ENCODE measurements around the gene WDR33. TPM values are rescaled to one million over a fixed set of nuclear protein-coding genes. Genes with fewer than 3 reads are reported as not detected.
"Not testable (repeated sequence)": the region's sequence is repeated elsewhere in the genome, so short reads cannot be mapped to it uniquely, and the experiment has no call there.

The WDR33 gene
- polyA plus RNA-seq, 4 donors: 11.0 to 41.6 (median 13.8) TPM

DNA sequence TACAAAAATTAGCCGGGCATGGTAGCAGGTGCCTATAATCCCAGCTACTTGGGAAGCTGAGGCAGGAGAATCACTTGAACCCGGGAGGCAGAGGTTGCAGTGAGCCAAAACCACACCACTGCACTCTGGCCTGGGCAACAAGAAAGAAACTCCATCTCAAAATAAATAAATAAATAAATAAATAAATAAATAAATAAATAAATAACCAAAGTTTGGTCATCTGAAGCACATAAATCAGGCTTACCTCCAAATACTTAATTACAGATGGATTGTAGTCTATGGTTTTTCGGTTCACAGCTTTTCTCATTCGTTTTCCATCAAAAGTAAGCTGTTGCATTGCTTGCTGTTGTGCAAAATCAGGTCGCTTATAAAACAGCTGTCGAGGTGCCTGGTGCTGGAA is 40.4 kb downstream of the WDR33 start:
- not testable (repeated sequence) for H3K4me3 ChIP-seq (ENCODE audit: low read depth in 1 of 3, low read length in 3 of 3); FAIRE-seq; H3K27ac ChIP-seq (ENCODE audit: low read depth in 1 of 3, low read length in 2 of 3); H3K9me3 ChIP-seq (ENCODE audit: control insufficient read depth in 2 of 2, insufficient read depth in 1 of 2, low read depth in 1 of 2, low read length in 1 of 2); H3K4me1 ChIP-seq (ENCODE audit: control insufficient read depth in 3 of 3, insufficient read depth in 2 of 3, low read depth in 1 of 3, low read length in 2 of 3); H3K27me3 ChIP-seq (ENCODE audit: control insufficient read depth in 3 of 3, insufficient read depth in 3 of 3, low read length in 3 of 3); DNase-seq
- peaks cover 0 to 16% (median 3%) of the 10 kb centered on the region in 3 donors for H3K36me3 ChIP-seq (ENCODE audit: control insufficient read depth in 3 of 3, insufficient read depth in 2 of 3, low read depth in 1 of 3, low read length in 3 of 3)
- WGBS, 3 donors: 94 to 98% (median 97%) methylated on average over 6 of the region's 6 CpGs

DNA sequence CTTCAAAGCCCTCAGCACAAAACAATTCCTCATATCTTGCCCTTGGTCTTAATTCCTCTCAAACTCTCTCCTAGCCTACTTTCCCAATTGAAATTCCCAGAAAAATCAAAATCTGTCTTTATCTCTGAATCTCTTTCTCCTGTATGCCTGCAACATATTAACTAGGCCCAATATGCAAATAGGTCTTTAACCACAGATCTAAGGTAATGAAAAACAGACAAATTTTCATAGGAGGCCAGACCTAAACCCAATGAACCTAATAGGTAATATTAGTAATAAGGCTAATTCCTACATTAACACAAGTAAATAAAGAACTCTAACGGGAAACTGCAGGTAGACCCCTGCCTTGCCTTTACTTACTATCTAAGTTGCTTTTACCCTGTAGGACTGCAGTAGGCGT is 41.4 kb downstream of the WDR33 start:
- H3K9me3 ChIP-seq (ENCODE audit: control insufficient read depth in 2 of 2, insufficient read depth in 1 of 2, low read depth in 1 of 2, low read length in 1 of 2): no peaks in the 10 kb centered on the region
- H3K27ac ChIP-seq (ENCODE audit: low read depth in 1 of 3, low read length in 2 of 3): no peak overlapping the region
- DNase-seq: no peak
- no peaks in the 10 kb centered on the region for H3K27me3 ChIP-seq (ENCODE audit: control insufficient read depth in 3 of 3, insufficient read depth in 3 of 3, low read length in 3 of 3)
- no peak overlapping the region for H3K4me3 ChIP-seq (ENCODE audit: low read depth in 1 of 3, low read length in 3 of 3)
- H3K36me3 ChIP-seq (ENCODE audit: control insufficient read depth in 3 of 3, insufficient read depth in 2 of 3, low read depth in 1 of 3, low read length in 3 of 3): peaks cover 0 to 13% (median 8%) of the 10 kb centered on the region in 3 donors
- WGBS, 3 donors: 90 to 97% (median 95%) methylated on average over 2 of the region's 2 CpGs
- H3K4me1 ChIP-seq (ENCODE audit: control insufficient read depth in 3 of 3, insufficient read depth in 2 of 3, low read depth in 1 of 3, low read length in 2 of 3): no peaks in the 10 kb centered on the region
- no peak for FAIRE-seq

DNA sequence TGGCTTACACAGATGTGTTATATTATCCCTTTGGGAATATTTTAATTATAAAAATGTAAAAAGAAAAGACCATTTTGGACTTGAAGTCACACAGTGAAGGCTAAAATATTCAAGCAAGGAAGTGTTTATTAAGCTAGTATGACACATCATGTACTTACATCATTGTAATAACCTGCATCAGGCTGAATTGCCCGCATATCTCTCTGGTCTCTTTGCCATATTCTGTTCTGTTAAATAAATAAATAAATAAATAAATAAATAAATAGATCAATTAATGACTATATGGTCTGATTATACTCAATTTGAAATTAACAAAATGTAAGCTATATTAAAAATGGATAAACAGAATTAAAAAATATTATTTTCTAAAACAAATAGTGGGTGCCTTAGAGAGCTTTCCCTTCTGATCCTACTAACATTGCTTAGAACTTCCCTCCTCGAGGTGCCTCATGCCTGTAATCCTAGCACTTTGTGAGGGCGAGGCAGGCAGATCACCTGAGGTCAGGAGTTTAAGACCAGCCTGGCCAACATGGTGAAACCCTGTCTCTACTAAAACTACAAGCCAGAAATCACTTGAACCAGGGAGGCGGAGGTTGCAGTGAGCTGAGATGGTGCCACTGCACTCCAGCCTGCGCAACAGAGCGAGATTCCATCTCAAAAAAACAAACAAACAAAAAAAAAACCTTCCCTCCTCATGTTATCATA is 42.0 kb downstream of the WDR33 start:
- FAIRE-seq (no peak), DNase-seq (no peak)
- H3K27me3 ChIP-seq (ENCODE audit: control insufficient read depth in 3 of 3, insufficient read depth in 3 of 3, low read length in 3 of 3): no peaks in the 10 kb centered on the region
- H3K9me3 ChIP-seq (ENCODE audit: control insufficient read depth in 2 of 2, insufficient read depth in 1 of 2, low read depth in 1 of 2, low read length in 1 of 2): no peaks in the 10 kb centered on the region
- H3K4me3 ChIP-seq (ENCODE audit: low read depth in 1 of 3, low read length in 3 of 3): no peak overlapping the region
- H3K36me3 ChIP-seq (ENCODE audit: control insufficient read depth in 3 of 3, insufficient read depth in 2 of 3, low read depth in 1 of 3, low read length in 3 of 3): peaks cover 3 to 13% (median 13%) of the 10 kb centered on the region in 3 donors
- WGBS, 3 donors: 78 to 92% (median 89%) methylated on average over 6 of the region's 6 CpGs
- H3K4me1 ChIP-seq (ENCODE audit: control insufficient read depth in 3 of 3, insufficient read depth in 2 of 3, low read depth in 1 of 3, low read length in 2 of 3): no peaks in the 10 kb centered on the region
- H3K27ac ChIP-seq (ENCODE audit: low read depth in 1 of 3, low read length in 2 of 3): no peak overlapping the region

DNA sequence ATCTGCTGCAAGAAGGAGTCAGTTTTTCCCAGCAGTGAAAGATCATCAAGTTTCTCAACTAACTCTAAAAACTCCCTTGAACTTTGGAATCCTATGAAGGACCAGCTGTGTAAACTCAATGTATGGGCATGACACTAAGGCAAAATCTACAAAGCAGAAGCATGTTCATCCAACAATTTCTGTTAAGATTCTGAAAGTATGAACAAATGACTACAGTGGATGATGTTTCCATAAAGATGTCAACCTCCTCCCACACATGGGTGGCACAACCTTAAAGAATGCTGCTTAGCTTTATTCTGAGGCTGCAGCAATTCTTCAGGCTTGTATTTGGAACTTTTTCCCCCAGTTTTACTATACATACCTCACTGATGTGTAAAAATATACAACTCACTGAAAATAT is 47.2 kb downstream of the WDR33 start:
- Histone ChIP-seq H3K27me3 (ENCODE audit: control insufficient read depth in 3 of 3, insufficient read depth in 3 of 3, low read length in 3 of 3) (no peaks in the 10 kb centered on the region), H3K36me3 (ENCODE audit: control insufficient read depth in 3 of 3, insufficient read depth in 2 of 3, low read depth in 1 of 3, low read length in 3 of 3) (peaks cover 9 to 28% (median 15%) of the 10 kb centered on the region in 3 donors), H3K27ac (ENCODE audit: low read depth in 1 of 3, low read length in 2 of 3) (no peak overlapping the region), H3K4me1 (ENCODE audit: control insufficient read depth in 3 of 3, insufficient read depth in 2 of 3, low read depth in 1 of 3, low read length in 2 of 3) (no peaks in the 10 kb centered on the region), H3K9me3 (ENCODE audit: control insufficient read depth in 2 of 2, insufficient read depth in 1 of 2, low read depth in 1 of 2, low read length in 1 of 2) (no peaks in the 10 kb centered on the region), H3K4me3 (ENCODE audit: low read depth in 1 of 3, low read length in 3 of 3) (no peak overlapping the region)
- peak in 1 of 2 donors; percentile 10 for DNase-seq
- no peak for FAIRE-seq

DNA sequence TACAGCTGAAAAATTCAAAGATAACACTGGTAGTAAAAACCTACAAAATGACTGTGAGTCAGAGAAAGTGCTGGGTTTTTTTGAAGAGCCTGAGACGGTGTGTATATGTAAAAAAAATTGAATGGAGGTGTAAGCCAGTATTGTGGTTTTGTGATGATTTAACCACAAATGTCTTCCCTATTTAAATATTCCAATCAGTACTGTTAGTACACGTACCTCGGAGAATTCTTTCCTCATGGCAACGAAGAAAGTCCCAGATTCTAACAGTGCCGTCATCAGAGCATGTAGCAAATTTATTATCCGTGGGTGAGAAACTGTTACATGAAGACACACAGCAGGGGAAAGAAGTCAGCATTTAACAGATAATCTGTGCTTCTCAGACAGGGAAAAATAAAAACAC is 48.1 kb downstream of the WDR33 start:
- H3K9me3 ChIP-seq (ENCODE audit: control insufficient read depth in 2 of 2, insufficient read depth in 1 of 2, low read depth in 1 of 2, low read length in 1 of 2): no peaks in the 10 kb centered on the region
- no peaks in the 10 kb centered on the region for H3K27me3 ChIP-seq (ENCODE audit: control insufficient read depth in 3 of 3, insufficient read depth in 3 of 3, low read length in 3 of 3)
- no peaks in the 10 kb centered on the region for H3K4me1 ChIP-seq (ENCODE audit: control insufficient read depth in 3 of 3, insufficient read depth in 2 of 3, low read depth in 1 of 3, low read length in 2 of 3)
- FAIRE-seq (no peak), DNase-seq (no peak)
- 78 to 86% (median 85%) methylated on average over 6 of the region's 6 CpGs for WGBS, 3 donors
- no peak overlapping the region for H3K27ac ChIP-seq (ENCODE audit: low read depth in 1 of 3, low read length in 2 of 3)
- peaks cover 9 to 28% (median 15%) of the 10 kb centered on the region in 3 donors for H3K36me3 ChIP-seq (ENCODE audit: control insufficient read depth in 3 of 3, insufficient read depth in 2 of 3, low read depth in 1 of 3, low read length in 3 of 3)
- H3K4me3 ChIP-seq (ENCODE audit: low read depth in 1 of 3, low read length in 3 of 3): no peak overlapping the region

DNA sequence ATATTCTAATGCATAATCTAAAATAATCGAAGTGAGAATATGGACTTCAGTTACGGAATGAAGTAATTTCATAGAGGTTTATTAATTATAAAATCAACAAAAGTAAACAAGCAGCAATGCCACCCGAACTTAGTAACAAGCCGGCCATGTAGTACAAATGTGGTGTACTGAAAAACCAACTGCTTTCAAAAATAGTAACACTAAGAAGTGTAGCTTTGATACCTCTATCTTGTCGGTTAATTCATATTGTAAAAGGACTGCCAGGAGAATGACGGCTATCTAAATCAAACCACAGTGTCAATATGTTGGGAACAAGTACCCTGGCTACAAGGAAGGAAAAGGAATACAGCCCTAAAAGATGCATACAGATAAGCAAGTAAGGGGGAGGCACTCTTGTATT is 48.5 kb downstream of the WDR33 start:
- Histone ChIP-seq H3K9me3 (ENCODE audit: control insufficient read depth in 2 of 2, insufficient read depth in 1 of 2, low read depth in 1 of 2, low read length in 1 of 2) (no peaks in the 10 kb centered on the region), H3K4me3 (ENCODE audit: low read depth in 1 of 3, low read length in 3 of 3) (no peak overlapping the region), H3K36me3 (ENCODE audit: control insufficient read depth in 3 of 3, insufficient read depth in 2 of 3, low read depth in 1 of 3, low read length in 3 of 3) (peaks cover 9 to 28% (median 15%) of the 10 kb centered on the region in 3 donors), H3K27ac (ENCODE audit: low read depth in 1 of 3, low read length in 2 of 3) (no peak overlapping the region), H3K27me3 (ENCODE audit: control insufficient read depth in 3 of 3, insufficient read depth in 3 of 3, low read length in 3 of 3) (no peaks in the 10 kb centered on the region), H3K4me1 (ENCODE audit: control insufficient read depth in 3 of 3, insufficient read depth in 2 of 3, low read depth in 1 of 3, low read length in 2 of 3) (no peaks in the 10 kb centered on the region)
- FAIRE-seq (no peak), DNase-seq (no peak)
- 91 to 95% (median 94%) methylated on average over 6 of the region's 6 CpGs for WGBS, 3 donors

DNA sequence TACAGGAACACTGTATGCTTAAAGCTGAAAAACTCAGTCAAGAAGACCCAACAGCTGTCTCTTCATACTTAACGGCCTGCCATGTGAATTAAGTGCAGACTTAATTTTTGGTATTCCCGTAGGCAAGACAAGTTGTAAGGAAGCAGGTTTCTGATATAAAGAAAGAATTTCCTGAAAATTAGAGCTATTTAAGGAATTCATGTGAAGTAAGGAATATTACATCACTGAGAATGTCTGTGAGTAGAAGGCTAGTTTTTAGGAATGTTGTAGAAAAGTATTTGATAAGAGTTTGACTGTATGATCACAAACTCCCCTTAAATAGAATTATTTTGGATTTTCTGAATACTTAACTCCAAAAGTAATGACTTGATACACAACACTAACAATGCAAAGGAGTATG is 51.0 kb downstream of the WDR33 start:
- peaks cover 9 to 25% (median 15%) of the 10 kb centered on the region in 3 donors for H3K36me3 ChIP-seq (ENCODE audit: control insufficient read depth in 3 of 3, insufficient read depth in 2 of 3, low read depth in 1 of 3, low read length in 3 of 3)
- no peaks in the 10 kb centered on the region for H3K4me1 ChIP-seq (ENCODE audit: control insufficient read depth in 3 of 3, insufficient read depth in 2 of 3, low read depth in 1 of 3, low read length in 2 of 3)
- H3K4me3 ChIP-seq (ENCODE audit: low read depth in 1 of 3, low read length in 3 of 3): no peak overlapping the region
- no peak for FAIRE-seq
- 93 to 98% (median 96%) methylated on average over 2 of the region's 2 CpGs for WGBS, 3 donors
- no peaks in the 10 kb centered on the region for H3K27me3 ChIP-seq (ENCODE audit: control insufficient read depth in 3 of 3, insufficient read depth in 3 of 3, low read length in 3 of 3)
- no peaks in the 10 kb centered on the region for H3K9me3 ChIP-seq (ENCODE audit: control insufficient read depth in 2 of 2, insufficient read depth in 1 of 2, low read depth in 1 of 2, low read length in 1 of 2)
- no peak overlapping the region for H3K27ac ChIP-seq (ENCODE audit: low read depth in 1 of 3, low read length in 2 of 3)
- no peak for DNase-seq

DNA sequence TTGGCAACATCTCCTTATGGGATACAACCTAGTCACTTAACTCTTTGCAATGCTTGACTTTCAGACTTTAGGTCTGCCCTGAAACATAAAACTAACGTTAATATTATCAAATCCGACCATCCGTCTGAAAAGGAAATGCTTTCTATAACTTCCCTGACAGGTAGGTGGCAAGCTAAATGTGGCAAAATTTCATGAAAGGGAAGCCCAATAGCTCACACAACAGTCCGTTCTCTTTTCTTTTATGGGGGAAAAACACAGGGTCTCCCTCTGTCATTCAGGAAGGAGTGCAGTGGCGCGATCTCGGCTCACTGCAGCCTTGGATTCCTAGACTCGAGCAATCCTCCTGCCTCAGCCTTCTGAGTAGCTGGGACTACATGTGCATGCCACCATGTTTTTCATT is 56.8 kb downstream of the WDR33 start:
- WGBS, 3 donors: 90 to 92% (median 92%) methylated on average over 8 of the region's 8 CpGs
- Histone ChIP-seq H3K9me3 (ENCODE audit: control insufficient read depth in 2 of 2, insufficient read depth in 1 of 2, low read depth in 1 of 2, low read length in 1 of 2) (no peaks in the 10 kb centered on the region), H3K27ac (ENCODE audit: low read depth in 1 of 3, low read length in 2 of 3) (no peak overlapping the region), H3K36me3 (ENCODE audit: control insufficient read depth in 3 of 3, insufficient read depth in 2 of 3, low read depth in 1 of 3, low read length in 3 of 3) (peaks cover 1 to 19% (median 2%) of the 10 kb centered on the region in 3 donors), H3K4me3 (ENCODE audit: low read depth in 1 of 3, low read length in 3 of 3) (no peak overlapping the region), H3K4me1 (ENCODE audit: control insufficient read depth in 3 of 3, insufficient read depth in 2 of 3, low read depth in 1 of 3, low read length in 2 of 3) (no peaks in the 10 kb centered on the region), H3K27me3 (ENCODE audit: control insufficient read depth in 3 of 3, insufficient read depth in 3 of 3, low read length in 3 of 3) (no peaks in the 10 kb centered on the region)
- FAIRE-seq: no peak
- no peak for DNase-seq

DNA sequence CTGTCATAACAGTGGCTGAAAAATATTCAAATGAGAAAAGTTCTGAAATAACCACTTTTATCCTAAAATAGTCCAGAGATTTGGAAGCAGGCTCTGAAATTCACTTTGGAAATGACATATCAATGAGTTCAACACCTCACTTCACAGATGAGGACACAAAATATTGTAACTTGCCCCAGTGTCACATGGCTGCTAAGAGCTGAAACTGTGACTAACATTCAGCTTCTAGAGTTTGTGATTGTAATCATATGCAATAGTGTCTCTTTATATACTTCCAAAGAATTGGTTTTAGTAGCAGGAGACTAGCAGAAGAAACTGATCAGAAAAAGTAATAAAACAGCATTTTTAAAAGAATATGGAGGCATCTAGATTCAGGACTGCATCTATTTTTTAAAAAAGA is 57.6 kb downstream of the WDR33 start:
- Histone ChIP-seq H3K27ac (ENCODE audit: low read depth in 1 of 3, low read length in 2 of 3) (no peak overlapping the region), H3K27me3 (ENCODE audit: control insufficient read depth in 3 of 3, insufficient read depth in 3 of 3, low read length in 3 of 3) (no peaks in the 10 kb centered on the region), H3K9me3 (ENCODE audit: control insufficient read depth in 2 of 2, insufficient read depth in 1 of 2, low read depth in 1 of 2, low read length in 1 of 2) (no peaks in the 10 kb centered on the region), H3K4me1 (ENCODE audit: control insufficient read depth in 3 of 3, insufficient read depth in 2 of 3, low read depth in 1 of 3, low read length in 2 of 3) (no peaks in the 10 kb centered on the region), H3K36me3 (ENCODE audit: control insufficient read depth in 3 of 3, insufficient read depth in 2 of 3, low read depth in 1 of 3, low read length in 3 of 3) (peaks cover 1 to 22% (median 2%) of the 10 kb centered on the region in 3 donors), H3K4me3 (ENCODE audit: low read depth in 1 of 3, low read length in 3 of 3) (no peak overlapping the region)
- DNase-seq (no peak), FAIRE-seq (no peak)

Data from small intestine (tissue), 7 donors.